ENCODE results near the gene DNAAF2. TPM values are rescaled to one million over a fixed set of nuclear protein-coding genes. Genes with fewer than 3 reads are reported as not detected.

The DNAAF2 gene
- total and polyA plus RNA-seq, 2 of the 13 experiments (the other 11 are each of a cell fraction or from before 2014, with no cell fraction given) = 6.1 to 13.6 TPM

DNA sequence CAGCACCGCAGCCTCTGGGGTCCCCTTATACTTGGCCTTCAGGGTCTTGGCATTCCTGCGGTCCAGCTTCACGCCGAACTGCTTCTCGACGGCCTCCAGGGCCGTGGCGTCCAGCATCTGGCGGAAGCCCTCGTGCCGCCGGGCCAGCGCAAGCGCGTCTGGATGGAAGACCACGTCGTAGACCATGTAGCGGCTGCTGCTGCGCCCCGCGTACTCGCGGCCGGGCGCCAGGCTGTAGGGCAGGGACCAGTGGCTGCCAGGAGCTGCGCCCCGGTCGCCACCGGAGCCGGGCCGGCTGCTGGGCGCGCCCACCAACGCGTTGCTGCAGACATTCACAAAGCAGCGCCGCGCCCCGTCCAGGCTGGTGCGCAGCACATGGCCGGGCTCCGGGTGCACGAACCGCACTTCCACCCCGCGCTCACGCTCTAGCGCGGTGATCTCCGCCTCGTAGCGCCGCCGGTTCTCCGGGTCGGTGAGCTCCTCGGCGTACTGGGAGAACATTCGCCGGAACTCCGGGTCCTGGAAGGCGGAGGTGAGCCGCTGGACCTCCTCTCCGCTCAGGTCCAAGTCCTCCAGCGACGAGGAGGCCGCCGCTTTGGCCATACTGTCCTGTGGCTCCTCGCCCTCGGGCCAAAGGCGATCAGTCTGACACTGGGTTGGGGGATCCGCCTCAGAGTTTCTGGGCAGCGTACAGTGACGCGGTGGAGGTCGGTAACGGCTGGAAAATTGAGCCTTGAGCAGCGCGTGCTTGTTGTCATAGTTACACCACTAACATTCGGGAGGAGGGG lies at the start of gene DNAAF2 (continued):
- TF ChIP-seq HOXA5 (CRISPR knock-in tag; IDR thresholded peaks at IDR 0.05) = no peak
- TF ChIP-seq ZNF589 (CRISPR knock-in tag; conservative IDR thresholded peaks at IDR 0.05) = no peak; the same call in 1 of the 2 replicates
- no peak for TF ChIP-seq SP5 (CRISPR knock-in tag; IDR thresholded peaks at IDR 0.05; ENCODE audit: borderline replicate concordance, low read depth)
- no peak for TF ChIP-seq ZNF484 (CRISPR knock-in tag; IDR thresholded peaks at IDR 0.05; ENCODE audit: borderline replicate concordance, low read depth)
- no peak for TF ChIP-seq NFIC (IDR thresholded peaks at IDR 0.05; ENCODE audit: low read length)
- no peak for TF ChIP-seq ZNF768 (CRISPR knock-in tag; IDR thresholded peaks at IDR 0.05)
- 0 out of 2 replicates have a peak, but pooled peaks have one; percentile 24 for TF ChIP-seq MAZ (IDR thresholded peaks at IDR 0.05; ENCODE audit: borderline replicate concordance, low read depth, low read length)
- peak; percentile 9; the same call in 1 of the 2 replicates for TF ChIP-seq MAZ (CRISPR knock-in tag; IDR thresholded peaks at IDR 0.05; ENCODE audit: low read depth)
- TF ChIP-seq, protein P1, sequence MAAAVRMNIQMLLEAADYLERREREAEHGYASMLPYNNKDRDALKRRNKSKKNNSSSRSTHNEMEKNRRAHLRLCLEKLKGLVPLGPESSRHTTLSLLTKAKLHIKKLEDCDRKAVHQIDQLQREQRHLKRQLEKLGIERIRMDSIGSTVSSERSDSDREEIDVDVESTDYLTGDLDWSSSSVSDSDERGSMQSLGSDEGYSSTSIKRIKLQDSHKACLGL (CRISPR knock-in tag; IDR thresholded peaks at IDR 0.05) = peak; percentile 88; the same call in 1 of the 2 replicates
- TF ChIP-seq ZNF136 (CRISPR knock-in tag; IDR thresholded peaks at IDR 0.05; ENCODE audit: low read depth) = no peak
- peak; percentile 40; the same call in 1 of the 2 replicates for TF ChIP-seq ZSCAN20 (CRISPR knock-in tag; IDR thresholded peaks at IDR 0.05; ENCODE audit: borderline replicate concordance)
- TF ChIP-seq FOXJ3 (CRISPR knock-in tag; IDR thresholded peaks at IDR 0.05; ENCODE audit: borderline replicate concordance) = no peak; the same call in 1 of the 2 replicates
- TF ChIP-seq CERS6 (CRISPR knock-in tag; IDR thresholded peaks at IDR 0.05) = no peak
- TF ChIP-seq SMAD3 (CRISPR knock-in tag; IDR thresholded peaks at IDR 0.05) = no peak
- TF ChIP-seq SOX13 (IDR thresholded peaks at IDR 0.05) = no peak
- no peak for TF ChIP-seq SOX13 (CRISPR knock-in tag; conservative IDR thresholded peaks at IDR 0.05 in 1 of 2, IDR thresholded peaks at IDR 0.05 in 1 of 2)
- no peak for TF ChIP-seq KIAA2018 (CRISPR knock-in tag; IDR thresholded peaks at IDR 0.05; ENCODE audit: borderline replicate concordance)
- peak; percentile 46; the same call in 1 of the 2 replicates for TF ChIP-seq ZNF747 (CRISPR knock-in tag; IDR thresholded peaks at IDR 0.05; ENCODE audit: borderline replicate concordance)
- TF ChIP-seq POGZ (CRISPR knock-in tag; IDR thresholded peaks at IDR 0.05) = peak; percentile 32; the same call in 1 of the 2 replicates
